NK-92 (cell line): ENCODE measurements around the gene LSP1.
"Not testable (repeated sequence)": the region's sequence is repeated elsewhere in the genome, so short reads cannot be mapped to it uniquely, and the experiment has no call there.

Experiments used
- DNase-seq: peaks from one replicate; lab custom pipeline; 2025; ENCODE audit not compliant: unreplicated experiment; lab: John Stamatoyannopoulos, UW

The LSP1 gene, protein sequence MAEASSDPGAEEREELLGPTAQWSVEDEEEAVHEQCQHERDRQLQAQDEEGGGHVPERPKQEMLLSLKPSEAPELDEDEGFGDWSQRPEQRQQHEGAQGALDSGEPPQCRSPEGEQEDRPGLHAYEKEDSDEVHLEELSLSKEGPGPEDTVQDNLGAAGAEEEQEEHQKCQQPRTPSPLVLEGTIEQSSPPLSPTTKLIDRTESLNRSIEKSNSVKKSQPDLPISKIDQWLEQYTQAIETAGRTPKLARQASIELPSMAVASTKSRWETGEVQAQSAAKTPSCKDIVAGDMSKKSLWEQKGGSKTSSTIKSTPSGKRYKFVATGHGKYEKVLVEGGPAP

DNA sequence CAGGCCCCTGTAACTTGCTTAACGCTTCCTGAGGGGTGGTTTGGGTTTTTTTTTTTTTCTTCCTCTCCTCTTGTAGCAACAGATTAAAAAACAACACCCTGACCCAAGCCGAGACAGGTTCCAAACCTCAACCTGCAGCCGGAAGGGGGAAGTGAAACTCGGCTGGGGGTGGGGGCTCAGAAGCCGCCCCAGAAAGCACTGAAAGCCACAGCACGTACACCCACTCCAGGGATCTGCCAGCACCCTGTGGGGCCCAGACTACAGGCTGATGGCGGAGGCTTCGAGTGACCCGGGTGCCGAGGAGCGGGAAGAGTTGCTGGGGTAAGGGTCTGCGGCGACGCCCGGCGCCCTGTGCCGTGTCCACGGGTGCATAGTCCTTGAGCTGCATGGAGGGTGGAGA, at the start of gene LSP1:
Gene LSP1 (plus strand): TSS at position 208 of the 400 bp plus-strand sequence. CDS start 61 bp downstream, at position 269.
- no peak for DNase-seq

DNA sequence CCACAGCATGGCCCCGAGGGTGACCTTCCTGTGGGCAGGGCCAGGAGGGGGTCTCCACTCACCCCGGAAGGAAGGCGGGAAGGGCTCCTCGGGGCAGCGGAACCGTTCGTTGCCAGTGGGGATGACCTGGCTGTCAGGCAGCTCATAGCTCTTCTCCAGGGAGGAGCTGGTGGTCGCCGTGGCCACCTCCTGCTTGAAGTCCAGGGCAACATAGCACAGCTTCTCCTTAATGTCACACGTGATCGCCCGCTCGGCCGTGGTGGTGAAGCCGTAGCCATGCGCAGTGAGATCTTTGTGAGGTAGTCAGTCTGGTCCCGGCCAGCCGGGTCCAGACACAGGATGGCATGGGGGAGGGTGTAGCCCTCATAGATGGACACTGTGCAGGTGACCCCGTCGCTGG, 49.6 kb upstream of the LSP1 start:
- no peak for DNase-seq

DNA sequence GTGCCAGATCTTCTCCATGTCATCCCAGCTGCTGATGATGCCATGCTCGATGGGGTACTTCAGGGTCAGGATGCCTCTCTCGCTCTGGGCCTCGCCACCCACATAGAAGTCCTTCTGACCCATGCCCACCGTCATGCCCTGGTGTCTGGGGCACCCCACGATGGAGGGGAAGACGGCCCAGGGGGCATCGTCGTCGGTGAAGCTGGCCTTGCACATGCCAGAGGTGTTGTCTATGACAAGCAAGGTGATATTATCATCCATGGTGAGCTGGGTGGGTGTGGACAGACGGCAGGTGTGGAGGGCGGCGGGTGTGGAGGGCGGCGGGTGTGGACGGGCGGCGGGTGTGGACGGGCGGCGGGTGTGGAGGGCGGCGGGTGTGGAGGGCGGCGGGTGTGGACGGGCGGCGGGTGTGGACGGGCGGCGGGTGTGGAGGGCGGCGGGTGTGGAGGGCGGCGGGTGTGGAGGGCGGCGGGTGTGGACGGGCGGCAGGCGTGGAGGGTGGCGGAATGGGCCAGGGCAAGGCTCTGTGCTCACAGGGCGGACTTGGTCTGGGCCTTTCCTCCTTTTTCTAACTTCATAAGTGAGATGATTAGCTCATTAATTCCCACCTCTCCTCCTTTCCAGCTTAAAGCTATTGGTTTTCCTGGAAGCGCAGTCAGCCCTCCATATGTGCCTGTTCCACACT, 48.9 kb upstream of the LSP1 start:
- DNase-seq: not testable (repeated sequence)

DNA sequence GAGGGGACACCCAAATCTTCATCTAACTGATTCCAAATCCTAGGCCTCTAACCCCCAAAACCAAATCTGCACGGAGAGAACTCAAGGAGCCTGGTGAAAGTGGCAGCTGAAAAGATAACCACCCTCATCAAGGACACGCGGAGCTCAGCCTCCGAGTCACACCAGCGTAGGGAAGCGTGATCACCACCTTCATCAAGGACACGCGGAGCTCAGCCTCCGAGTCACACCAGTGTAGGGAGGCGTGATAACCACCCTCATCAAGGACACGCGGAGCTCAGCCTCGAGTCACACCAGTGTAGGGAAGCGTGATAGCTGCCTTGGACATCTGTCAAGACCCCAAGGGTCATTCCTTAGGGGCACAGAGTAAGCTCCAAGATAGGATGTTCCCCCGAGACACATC, 47.4 kb upstream of the LSP1 start:
- DNase-seq: no peak

DNA sequence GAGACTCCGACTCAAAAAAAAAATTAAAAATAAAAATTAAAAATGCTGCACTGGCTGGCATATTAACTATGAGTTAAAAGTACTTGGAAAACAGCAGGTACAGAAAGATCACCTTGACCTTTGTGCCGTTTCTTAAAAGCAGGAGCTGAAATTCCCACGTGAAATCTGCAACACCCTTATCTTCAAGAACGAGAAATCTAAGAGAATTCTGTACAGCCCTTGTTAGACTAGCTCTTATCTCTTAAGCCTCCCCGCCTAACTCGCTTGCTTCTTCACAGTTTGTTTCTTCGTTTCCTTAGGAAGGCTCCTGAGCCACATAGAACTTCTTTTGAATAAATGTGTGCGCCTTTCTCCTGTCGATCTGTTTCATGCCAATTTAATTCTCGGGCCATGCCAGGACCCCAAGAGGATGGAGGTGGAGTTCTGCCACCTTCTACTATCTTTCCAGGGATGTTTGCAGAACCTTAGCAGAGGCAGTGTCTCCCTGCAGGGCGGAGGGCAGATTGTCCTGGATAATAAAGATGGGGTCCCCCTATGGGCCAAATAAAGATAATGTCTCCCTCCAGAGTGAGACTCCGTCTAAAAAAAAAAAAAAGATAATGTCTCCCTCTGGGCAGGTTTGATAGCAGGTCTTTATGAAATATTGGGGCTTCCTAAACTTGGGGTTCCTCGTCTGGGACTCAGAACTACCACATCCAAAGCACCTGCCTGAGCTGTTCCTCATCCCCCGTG, 45.5 kb upstream of the LSP1 start:
- DNase-seq: no peak

DNA sequence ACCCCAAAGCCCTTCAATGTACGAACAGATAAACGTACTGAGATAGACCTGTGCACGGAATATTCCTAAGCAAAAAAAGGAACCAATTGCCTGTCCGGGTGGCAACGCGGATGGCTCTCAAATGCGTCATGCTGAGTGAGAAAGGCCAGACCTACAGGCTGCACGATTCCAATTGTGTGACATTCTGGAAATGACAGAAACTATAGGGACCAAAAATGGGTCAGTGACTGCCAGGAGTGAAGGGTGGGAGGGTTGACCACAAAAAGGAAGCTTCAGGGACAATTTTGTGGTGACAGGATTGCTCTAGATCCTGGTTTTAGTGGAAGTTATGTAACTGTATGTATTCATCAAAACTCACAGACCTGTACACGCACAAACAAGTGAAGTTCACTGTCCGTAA, 42.1 kb upstream of the LSP1 start:
- DNase-seq: no peak

DNA sequence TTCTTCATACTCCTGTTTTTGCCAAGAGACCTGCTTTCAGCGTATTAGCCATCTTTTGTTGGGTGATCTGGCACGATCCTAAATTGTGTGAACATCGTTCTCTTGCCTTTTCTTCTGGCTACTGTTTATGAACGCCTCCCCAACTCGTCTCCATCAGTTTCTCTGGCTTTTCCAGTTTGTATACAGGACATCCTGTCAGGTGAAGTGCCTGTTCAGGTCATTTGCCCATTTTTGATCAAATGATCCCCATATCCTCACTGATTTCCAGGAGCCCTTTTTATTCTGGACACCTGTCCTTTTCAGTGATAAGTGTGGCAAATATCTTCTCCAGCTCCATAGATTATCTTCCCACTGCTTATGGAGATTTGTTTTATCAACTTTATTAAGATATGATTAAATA, 40.6 kb upstream of the LSP1 start:
- no peak for DNase-seq

DNA sequence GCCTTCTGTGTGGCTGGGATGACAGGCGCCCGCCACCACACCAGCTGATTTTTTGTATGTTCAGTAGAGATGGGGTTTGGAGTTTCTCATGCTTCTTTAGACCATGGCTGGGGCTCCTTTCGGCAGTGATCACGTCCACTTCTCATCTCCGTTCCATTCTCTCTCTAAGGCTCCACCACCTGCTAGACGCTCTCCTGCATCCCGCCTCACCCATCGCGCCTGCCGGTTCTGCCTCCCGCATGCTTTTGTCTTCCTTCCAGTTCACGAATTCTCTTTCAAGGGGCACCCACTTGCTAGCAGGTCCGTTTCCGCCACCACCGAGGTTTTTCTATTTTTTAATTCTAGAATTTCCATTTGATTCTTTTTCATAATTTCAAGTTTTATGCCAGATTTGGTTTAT, 40.1 kb upstream of the LSP1 start:
- no peak for DNase-seq

DNA sequence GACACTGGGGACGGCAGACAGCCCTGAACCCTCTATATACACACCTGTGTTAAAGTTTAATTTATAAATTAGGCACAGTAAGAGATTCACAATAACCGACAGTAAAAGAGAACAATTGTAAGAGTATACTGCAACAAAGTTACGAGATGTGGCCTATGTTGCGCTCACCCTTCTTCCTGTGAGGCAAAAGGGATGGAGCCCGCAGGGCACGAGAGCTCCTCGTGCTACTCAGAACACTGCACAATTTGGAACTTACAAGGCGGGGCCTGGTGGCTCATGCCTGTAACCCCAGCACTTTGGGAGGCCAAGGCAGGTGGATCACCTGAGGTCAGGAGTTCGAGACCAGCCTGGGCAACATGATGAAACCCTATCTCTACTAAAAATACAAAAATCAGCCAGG, 39.5 kb upstream of the LSP1 start:
- not testable (repeated sequence) for DNase-seq

DNA sequence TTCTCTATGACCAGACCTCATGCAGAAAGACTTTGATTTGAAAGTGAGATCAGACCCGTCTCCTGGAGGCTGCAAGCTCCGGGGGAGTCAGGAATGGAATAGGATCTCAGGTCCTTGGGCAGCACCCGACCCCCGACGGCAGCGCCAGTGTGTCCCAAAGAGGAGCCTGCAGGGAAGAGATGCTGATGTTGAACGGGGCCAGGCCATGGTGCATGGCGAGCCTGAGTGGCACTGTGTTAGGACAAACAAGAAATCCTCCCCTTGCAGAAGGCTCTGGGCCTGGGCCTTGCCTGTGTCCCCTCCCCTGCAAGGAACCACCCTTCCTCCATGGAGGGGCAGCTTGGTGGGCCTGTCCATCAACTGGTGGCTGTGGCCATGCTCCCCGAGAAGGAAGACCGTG, 38.2 kb upstream of the LSP1 start:
- DNase-seq: no peak

DNA sequence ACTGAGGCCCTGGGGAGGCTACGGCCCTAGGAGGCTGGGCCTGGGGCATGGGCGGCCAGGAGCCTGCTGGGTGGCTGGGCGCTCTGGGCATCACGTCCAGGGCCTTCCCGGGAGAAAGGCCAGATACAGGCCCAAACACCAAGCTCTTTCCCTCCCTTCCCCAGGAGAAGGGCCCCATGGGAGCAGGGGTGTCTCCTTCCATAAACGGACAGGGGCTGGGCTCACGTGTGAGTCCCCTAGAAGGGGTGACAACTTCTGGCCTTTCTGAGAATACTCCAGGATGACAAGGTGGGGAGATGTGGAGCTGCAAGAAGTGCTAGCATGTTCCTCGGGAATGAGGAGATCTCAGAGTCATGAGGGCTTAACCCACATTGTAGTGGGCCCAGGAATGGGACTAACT, 37.6 kb upstream of the LSP1 start:
- no peak for DNase-seq

DNA sequence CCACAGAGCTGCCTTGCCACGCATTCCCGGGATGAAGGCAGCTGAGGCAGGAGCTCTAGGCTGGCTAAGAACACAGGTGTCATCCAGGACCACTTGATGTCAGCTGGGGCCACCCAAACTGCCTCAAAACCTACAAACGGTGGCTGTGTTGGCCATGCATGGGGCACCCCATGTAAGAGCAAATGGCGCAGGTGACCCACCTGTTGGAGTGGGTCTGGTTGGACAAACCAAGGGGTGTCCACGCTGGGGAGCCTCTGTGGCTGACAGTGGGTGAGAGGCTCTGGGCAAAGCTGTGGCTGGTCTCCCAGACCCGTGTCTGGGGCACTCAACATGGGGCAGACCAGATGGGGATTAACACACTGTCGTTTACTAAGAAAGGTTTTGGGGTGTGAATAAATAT, 37.1 kb upstream of the LSP1 start:
- no peak for DNase-seq

DNA sequence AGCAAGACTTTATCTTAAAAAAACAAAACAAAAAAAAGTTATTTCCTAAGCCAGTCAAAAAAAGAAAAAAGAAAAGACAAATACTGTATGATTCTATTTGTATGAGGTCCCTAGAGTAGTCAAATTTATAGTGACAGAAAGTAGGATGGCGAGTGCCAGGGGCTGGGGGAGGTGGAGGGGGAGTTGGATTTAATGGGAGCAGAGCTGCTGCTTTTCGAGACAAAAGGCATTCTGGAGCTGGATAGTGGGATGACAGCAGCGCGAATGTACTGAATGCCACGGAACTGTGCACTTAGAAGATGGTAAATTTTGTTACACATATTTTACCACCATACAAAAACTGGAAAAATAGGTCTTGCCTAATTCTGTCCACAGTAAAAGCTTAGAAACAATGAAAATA, 35.9 kb upstream of the LSP1 start:
- no peak for DNase-seq

DNA sequence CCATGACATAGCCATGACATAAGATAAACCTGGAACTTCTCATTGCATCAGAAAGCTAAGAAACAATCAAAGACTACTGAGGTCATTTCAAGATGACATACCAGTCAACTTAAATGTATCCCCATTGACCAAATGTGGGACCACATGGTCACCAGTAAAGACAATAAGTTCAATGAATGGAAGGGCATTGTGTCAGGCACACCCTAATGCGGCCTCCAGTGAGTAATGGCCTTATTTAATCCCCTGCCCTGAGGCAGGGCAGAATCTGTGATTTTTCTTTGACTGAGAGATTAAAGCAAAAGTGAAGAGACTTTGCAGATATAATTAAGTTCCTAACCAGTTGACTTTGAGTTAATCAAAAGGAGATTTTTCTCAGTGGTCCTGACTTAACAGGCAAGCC, 35.4 kb upstream of the LSP1 start:
- DNase-seq: no peak

DNA sequence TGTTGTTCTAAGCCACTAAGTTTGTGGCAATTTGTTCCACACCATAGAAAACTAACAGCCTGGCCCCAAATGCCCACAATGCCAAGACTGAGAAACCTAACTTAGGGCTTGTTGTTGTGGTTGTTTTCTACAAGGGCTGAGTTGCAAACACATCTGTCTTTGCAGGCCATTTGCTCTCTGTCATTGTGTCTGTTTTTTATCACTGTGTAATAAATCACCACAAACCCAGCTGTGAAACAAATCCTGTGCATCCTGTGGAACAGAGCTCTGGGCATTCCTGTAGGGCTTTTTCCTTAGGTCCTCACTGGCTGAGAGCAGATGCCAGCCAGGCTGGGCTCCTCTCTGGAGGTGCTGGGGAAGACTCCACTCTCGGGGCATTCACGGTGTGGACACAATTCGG, 33.8 kb upstream of the LSP1 start:
- no peak for DNase-seq

DNA sequence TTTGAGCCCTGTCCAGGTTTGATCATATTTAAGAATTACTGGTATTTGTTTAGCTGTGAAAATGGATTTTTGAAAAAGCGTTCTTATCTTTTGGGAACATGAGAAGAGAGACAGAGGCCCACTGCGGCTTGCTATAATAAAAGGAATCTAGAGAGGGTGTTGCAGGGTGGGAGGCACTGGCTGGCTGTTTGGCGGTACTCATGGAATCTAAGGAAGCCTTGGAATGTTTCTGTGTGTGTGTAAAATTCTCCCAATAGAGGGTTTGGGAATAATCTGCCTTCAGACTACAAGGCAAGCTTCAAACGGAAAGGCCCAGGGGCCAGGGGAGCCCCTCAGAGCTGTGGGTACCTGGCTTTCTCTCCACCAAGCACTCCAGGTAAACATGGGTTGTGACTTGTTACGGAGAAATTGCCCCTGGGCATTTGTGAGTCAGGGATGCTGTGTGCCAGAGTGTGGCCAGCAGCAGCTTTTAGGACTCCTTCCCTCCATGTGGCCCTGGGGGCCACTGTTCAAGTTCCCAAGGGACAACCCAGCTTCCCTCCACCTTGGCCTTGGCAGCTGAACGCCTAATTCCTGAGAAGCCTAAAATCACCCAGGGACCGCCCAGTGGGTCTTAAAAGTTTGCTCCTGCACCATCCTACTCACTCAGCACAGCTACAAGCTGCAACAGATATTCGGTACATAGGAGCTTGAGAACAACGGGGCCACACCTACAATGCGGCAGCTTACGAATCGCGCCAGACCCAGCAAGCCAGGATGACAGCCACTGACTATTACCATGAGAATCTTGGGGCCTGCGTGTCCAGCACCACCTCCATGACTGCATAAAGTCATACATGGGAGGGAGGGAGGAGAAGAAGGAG, 32.2 kb upstream of the LSP1 start:
- DNase-seq: no peak

DNA sequence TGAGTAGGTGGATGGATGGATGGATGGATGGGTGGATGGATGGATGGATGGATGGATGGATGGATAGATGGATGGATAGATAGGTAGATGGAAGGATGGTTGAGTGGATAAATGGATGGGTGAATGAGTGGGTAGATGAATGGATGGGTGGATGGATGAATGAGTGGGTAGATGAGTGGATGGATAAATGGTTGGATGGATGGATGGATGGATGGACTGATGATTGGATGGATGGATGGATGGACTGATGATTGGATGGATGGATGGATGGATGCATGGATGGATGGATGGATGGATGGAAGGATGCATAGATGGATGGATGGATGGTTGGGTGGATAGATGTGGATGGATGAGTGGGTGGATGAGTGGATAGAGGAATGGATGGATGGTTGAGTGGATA, 31.3 kb upstream of the LSP1 start:
- no peak for DNase-seq

DNA sequence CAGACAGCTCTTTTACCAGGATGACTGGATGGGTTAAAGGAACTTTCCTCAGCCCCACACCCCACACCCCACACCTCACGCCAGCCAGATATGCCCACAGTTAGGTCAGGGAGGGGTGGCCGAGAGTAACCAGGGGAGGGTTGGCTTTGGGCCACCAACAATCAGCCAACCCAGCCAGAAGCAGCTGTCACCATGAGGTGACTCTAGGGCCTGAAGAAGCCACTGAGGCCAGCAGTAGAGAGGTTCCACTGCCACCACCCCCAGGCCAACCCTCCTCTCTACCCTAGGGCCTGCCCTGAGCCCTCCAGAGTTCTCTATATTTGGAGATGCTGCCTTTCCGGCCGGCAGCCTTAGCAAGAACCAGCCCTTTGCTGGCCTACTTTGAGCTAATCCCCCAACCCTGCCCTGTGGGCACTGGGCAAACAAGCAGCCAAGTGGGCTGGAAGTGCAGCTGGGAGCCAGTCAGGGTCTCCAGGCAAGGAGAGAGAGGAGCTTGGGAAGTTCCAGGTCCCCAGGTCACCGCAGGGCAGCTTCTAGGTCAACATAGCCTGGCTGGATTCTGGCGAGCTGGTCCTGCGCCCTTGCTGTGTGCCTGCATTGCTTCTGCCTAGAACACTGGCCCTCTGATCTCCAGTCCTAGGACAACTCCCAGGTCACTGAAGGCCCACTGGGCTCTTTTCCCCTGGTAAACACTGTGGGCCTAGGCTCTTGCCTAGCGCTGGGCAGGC, 30.1 kb upstream of the LSP1 start:
- no peak for DNase-seq

DNA sequence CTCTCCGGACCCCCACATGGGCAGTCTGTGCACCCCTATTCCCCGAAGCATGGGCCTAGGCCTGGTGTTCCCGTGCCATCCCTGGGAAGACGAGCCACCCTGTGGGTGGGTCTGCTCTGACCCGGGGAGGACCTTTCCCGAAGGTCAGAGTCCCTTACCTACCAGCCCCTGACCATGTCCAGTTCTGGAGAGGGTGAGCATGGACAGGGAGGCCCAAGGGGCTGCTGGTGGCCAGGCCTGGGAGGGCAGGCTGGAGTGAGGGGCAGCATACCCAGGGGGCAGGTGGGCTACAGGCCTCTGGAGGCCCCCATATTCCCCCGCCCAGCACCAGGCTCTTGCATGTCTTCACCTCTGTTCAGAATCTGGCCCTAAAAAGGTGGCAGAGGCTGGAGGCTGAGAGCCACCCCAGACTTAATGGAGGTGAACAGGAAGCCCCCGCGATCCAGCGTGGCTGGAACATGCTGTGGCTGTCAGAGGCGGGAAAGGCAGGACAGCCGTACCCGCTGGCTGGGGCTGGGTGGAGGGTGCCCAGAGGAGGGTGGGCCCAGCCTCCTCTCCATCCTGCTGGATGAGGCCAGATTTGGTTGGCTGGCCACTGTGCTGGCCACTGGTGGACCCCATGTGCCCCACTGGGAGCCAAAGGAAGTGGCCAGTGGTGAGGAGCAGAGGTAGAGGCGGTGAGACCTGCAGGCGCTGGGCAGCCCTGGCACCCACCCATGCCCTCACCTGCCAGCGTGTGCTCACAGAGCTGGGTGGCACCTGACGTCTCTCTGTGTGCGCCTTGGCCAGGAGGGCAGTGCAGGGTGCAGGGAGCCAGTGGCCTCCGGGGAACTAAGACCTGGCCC, 29.3 kb upstream of the LSP1 start:
- DNase-seq: no peak
